SK-N-SH (cell line): ENCODE data around the gene PRR12. TPM values are rescaled to one million over a fixed set of nuclear protein-coding genes. Genes with fewer than 3 reads are reported as not detected.

ENCODE experiments used
- CTCF ChIA-PET: fragments of 300-600, 350-600 bp; formaldehyde crosslinking; extraction: SDS; loops from one replicate; lab custom pipeline; 2021; lab: Yijun Ruan, JAX
- POLR2A ChIA-PET: fragments of 350-600 bp; sonication (Branson Sonifier 250); formaldehyde crosslinking; extraction: SDS; loops from one replicate; lab custom pipeline; 2020; ENCODE audit warnings: antibody characterized with exemption, inconsistent platforms; lab: Yijun Ruan, JAX
- DNase-seq: peaks from one replicate; pipeline ENCODE4 v3.0.0; 2012
- H2AFZ ChIP-seq: fragments of 200-600 bp; sonication (generic); 2 replicates; pipeline ENCODE4 v1.8.1; 2016; ENCODE audit warnings: antibody characterized with exemption, mild to moderate bottlenecking, low read depth
- H3F3A ChIP-seq: fragments of 200-600 bp; sonication (generic); replicated peaks from 2 replicates; pipeline ENCODE3; 2016; ENCODE audit warnings: antibody characterized with exemption, mild to moderate bottlenecking; ENCODE audit not compliant: insufficient read depth
- H3K27ac ChIP-seq, 2 experiments: fragments of 200-500 bp in 1 of 2; fragments of 200-600 bp in 1 of 2; sonication (Bioruptor generic) in 1 of 2; sonication (generic), shearing (Covaris generic) in 1 of 2; 2 replicates each; pipeline versions ENCODE4 v1.5.1 to v1.6.1; 2014 to 2016; ENCODE audit warnings: low read depth in 2 of 2, inconsistent platforms in 1 of 2, low read length in 1 of 2, mild to moderate bottlenecking in 1 of 2, mixed read lengths in 1 of 2
- H3K27me3 ChIP-seq: fragments of 200-600 bp; sonication (generic), shearing (Covaris generic); 2 replicates; pipeline ENCODE4 v1.6.1; 2016; ENCODE audit warnings: mixed run types; ENCODE audit not compliant: insufficient read depth
- H3K36me3 ChIP-seq, 2 experiments: fragments of 200-500 bp in 1 of 2; fragments of 200-600 bp in 1 of 2; sonication (Bioruptor generic) in 1 of 2; sonication (generic) in 1 of 2; replicated peaks in 1 of 2; 2 replicates each; pipeline versions ENCODE3 to v1.5.1; 2014 to 2016; ENCODE audit warnings: low read length in 1 of 2, mild to moderate bottlenecking in 1 of 2; ENCODE audit not compliant: insufficient read depth in 2 of 2, control insufficient read depth in 1 of 2
- H3K4me1 ChIP-seq, 2 experiments: fragments of 200-500 bp in 1 of 2; fragments of 200-600 bp in 1 of 2; sonication (Bioruptor generic) in 1 of 2; sonication (generic), shearing (Covaris generic) in 1 of 2; 2 replicates each; pipeline versions ENCODE4 v1.5.1 to v1.6.1; 2014 to 2016; ENCODE audit warnings: low read depth in 1 of 2, low read length in 1 of 2, mixed run types in 1 of 2; ENCODE audit not compliant: insufficient read depth in 2 of 2, control insufficient read depth in 1 of 2
- H3K4me2 ChIP-seq: fragments of 200-600 bp; sonication (generic), shearing (Covaris generic); 2 replicates; pipeline ENCODE4 v1.6.1; 2017; ENCODE audit warnings: mixed run types
- H3K4me3 ChIP-seq, 2 experiments: fragments of 200-500 bp in 1 of 2; fragments of 200-600 bp in 1 of 2; sonication (Bioruptor generic) in 1 of 2; sonication (generic), shearing (Covaris generic) in 1 of 2; 2 replicates each; pipeline versions ENCODE4 v1.5.1 to v1.8.1; 2014 to 2016; ENCODE audit warnings: low read depth in 2 of 2, inconsistent platforms in 1 of 2, low read length in 1 of 2, mild to moderate bottlenecking in 1 of 2, mixed read lengths in 1 of 2, moderate library complexity in 1 of 2
- H3K79me2 ChIP-seq: fragments of 200-600 bp; sonication (generic); 2 replicates; pipeline ENCODE4 v1.8.1; 2017; ENCODE audit warnings: mild to moderate bottlenecking; ENCODE audit not compliant: insufficient read depth
- H3K9ac ChIP-seq: fragments of 200-600 bp; sonication (generic); 2 replicates; pipeline ENCODE4 v1.6.1; 2017; ENCODE audit warnings: mixed run types
- H3K9me2 ChIP-seq: fragments of 200-600 bp; sonication (generic); 2 replicates; pipeline ENCODE4 v1.6.1; 2017; ENCODE audit warnings: mixed run types
- H3K9me3 ChIP-seq: fragments of 200-600 bp; sonication (generic); 2 replicates; pipeline ENCODE4 v1.6.1; 2017; ENCODE audit warnings: mixed run types, mild to moderate bottlenecking, moderate library complexity
- H4K20me1 ChIP-seq: fragments of 200-600 bp; sonication (generic); 2 replicates; pipeline ENCODE4 v1.6.1; 2017; ENCODE audit warnings: mild to moderate bottlenecking, mixed run types; ENCODE audit not compliant: insufficient read depth
- CHD2 ChIP-seq: fragments of 150-350 bp; IDR thresholded peaks from 2 replicates; pipeline ENCODE4 v1.6.1; 2018; ENCODE audit warnings: low read length; ENCODE audit not compliant: partially characterized antibody
- EP300 ChIP-seq, 2 experiments: IDR thresholded peaks; 2 replicates each; pipeline versions ENCODE4 v1.4.0 to v1.6.1; 2012; ENCODE audit warnings: borderline replicate concordance in 1 of 2, low read depth in 1 of 2, low read length in 1 of 2
- FOXJ3 ChIP-seq: sonication (generic); formaldehyde crosslinking; IDR thresholded peaks from 2 replicates; pipeline ENCODE4 v1.5.1; 2020; ENCODE audit warnings: mild to moderate bottlenecking, missing genetic modification reagents
- GABPA ChIP-seq: IDR thresholded peaks from 2 replicates; pipeline ENCODE4 v1.4.0; 2012; ENCODE audit warnings: low read depth, mild to moderate bottlenecking
- IRF3 ChIP-seq: fragments of 150-350 bp; IDR thresholded peaks from 2 replicates; pipeline ENCODE4 v1.6.1; 2016; ENCODE audit warnings: mild to moderate bottlenecking, low read depth, low read length
- JUND ChIP-seq: IDR thresholded peaks from 2 replicates; pipeline ENCODE4 v1.4.0; 2012
- MXI1 ChIP-seq: IDR thresholded peaks from 2 replicates; pipeline ENCODE4 v1.6.1; 2012; ENCODE audit warnings: mild to moderate bottlenecking, low read depth, low read length, improper control_type of control experiment
- NFIC ChIP-seq: IDR thresholded peaks from 2 replicates; pipeline ENCODE4 v1.4.0; 2012; ENCODE audit warnings: borderline replicate concordance
- NRF1 ChIP-seq: IDR thresholded peaks from 2 replicates; pipeline ENCODE4 v1.6.1; 2012; ENCODE audit warnings: low read depth, mild to moderate bottlenecking, low read length
- PBX3 ChIP-seq: IDR thresholded peaks from 2 replicates; pipeline ENCODE4; 2012
- POLR2AphosphoS5 ChIP-seq: IDR thresholded peaks from 2 replicates; pipeline ENCODE4 v1.6.1; 2012; ENCODE audit warnings: low read depth, low read length
- RAD21 ChIP-seq: IDR thresholded peaks from 2 replicates; pipeline ENCODE4 v1.6.1; 2012; ENCODE audit warnings: mild to moderate bottlenecking, low read length
- REST ChIP-seq: IDR thresholded peaks from 2 replicates; pipeline ENCODE4 v1.6.1; 2012; ENCODE audit warnings: mild to moderate bottlenecking, low read depth, low read length, moderate library complexity
- RFX5 ChIP-seq: IDR thresholded peaks from 2 replicates; pipeline ENCODE4 v1.6.1; 2012; ENCODE audit warnings: mild to moderate bottlenecking, improper control_type of control experiment, low read length
- RXRA ChIP-seq: IDR thresholded peaks from 2 replicates; pipeline ENCODE4 v1.4.0; 2012; ENCODE audit warnings: low read depth, mild to moderate bottlenecking, borderline replicate concordance
- TAF1 ChIP-seq: IDR thresholded peaks from 2 replicates; pipeline ENCODE4 v1.6.1; 2012; ENCODE audit warnings: low read depth, mild to moderate bottlenecking, low read length, moderate library complexity, borderline replicate concordance
- USF2 ChIP-seq: fragments of 150-350 bp; IDR thresholded peaks from 2 replicates; pipeline ENCODE4 v1.6.1; 2017; ENCODE audit warnings: antibody characterized with exemption, low read length, low read depth, borderline replicate concordance
- WGBS: methylation state at CpG from one replicate; pipeline ENCODE4 v1.1.6; 2017; ENCODE audit warnings: low lambda C conversion rate; 5-methylcytosine and 5-hydroxymethylcytosine counted together
- polyA plus RNA-seq, 3 experiments: library from polyadenylated mRNA; depleted of rRNA; stranded (reverse); fragments of >200 nt; gene quantifications; 2 replicates each; pipeline ENCODE4 v1.2.3, GENCODE V29; 2012

Gene PRR12
- polyA plus RNA-seq, 1 of the 3 experiments (the other 2 are of a cell fraction), result 1.7 TPM

GRCh38 chr19:49654581-49654980, 63.6 kb downstream of the PRR12 start (continued):
- no peak for TF ChIP-seq REST
- no peak for TF ChIP-seq RFX5
- no peak for TF ChIP-seq JUND
- TF ChIP-seq USF2, result no peak

- ChIA-PET POLR2A (interaction anchor here (2.1 kb wide), 1 partner anchor 9 kb away, joined by 6 read pairs; no protein-coding TSS in a partner anchor), CTCF (interaction anchor here (0.6 to 5.5 kb wide), 5 partner anchors 12 to 28 kb away, joined by 4 to 26 read pairs (median 4); no protein-coding TSS in a partner anchor)
- no peak overlapping the region for H3K4me3 ChIP-seq
- no peak overlapping the region for H3K27ac ChIP-seq
- H3K9me3 ChIP-seq, result no peaks in the 10 kb centered on the region
- no peak overlapping the region for H2AFZ ChIP-seq
- TF ChIP-seq IRF3 (no peak), GABPA (no peak), JUND (no peak), EP300 (IDR thresholded peaks at IDR 0.05; ENCODE audit: borderline replicate concordance in 1 of 2, low read depth in 1 of 2, low read length in 1 of 2) (no peak), CHD2 (no peak), FOXJ3 (CRISPR knock-in tag) (no peak), TAF1 (no peak), RAD21 (no peak), MXI1 (no peak), NRF1 (no peak), NFIC (no peak), RXRA (no peak), PBX3 (no peak), POLR2AphosphoS5 (no peak)
- TF ChIP-seq, all 33 proteins: peak for 0
- DNase-seq, result no peak
- Histone ChIP-seq H3K9ac (no peak overlapping the region), H3K4me2 (no peak overlapping the region), H3K9me2 (no peaks in the 10 kb centered on the region), H3F3A (peaks cover 6% of the 10 kb centered on the region), H3K36me3 (peaks cover 19 to 73% of the 10 kb centered on the region in 2 experiments), H4K20me1 (0 out of 2 replicates have a peak, but pooled peaks cover 7% of the 10 kb centered on the region), H3K4me1 (no peaks in the 10 kb centered on the region), H3K79me2 (no peaks in the 10 kb centered on the region), H3K27me3 (no peaks in the 10 kb centered on the region)
- 94% methylated on average over 15 of the region's 23 CpGs for WGBS
These were observed 64.8 kb downstream of the PRR12 start for GRCh38 chr19:49655570-49656455.
